ENCODE results near the gene PCDHGC3.
"Not testable (repeated sequence)": the region's sequence is repeated elsewhere in the genome, so short reads cannot be mapped to it uniquely, and the experiment has no call there.

PCDHGC3 gene

DNA sequence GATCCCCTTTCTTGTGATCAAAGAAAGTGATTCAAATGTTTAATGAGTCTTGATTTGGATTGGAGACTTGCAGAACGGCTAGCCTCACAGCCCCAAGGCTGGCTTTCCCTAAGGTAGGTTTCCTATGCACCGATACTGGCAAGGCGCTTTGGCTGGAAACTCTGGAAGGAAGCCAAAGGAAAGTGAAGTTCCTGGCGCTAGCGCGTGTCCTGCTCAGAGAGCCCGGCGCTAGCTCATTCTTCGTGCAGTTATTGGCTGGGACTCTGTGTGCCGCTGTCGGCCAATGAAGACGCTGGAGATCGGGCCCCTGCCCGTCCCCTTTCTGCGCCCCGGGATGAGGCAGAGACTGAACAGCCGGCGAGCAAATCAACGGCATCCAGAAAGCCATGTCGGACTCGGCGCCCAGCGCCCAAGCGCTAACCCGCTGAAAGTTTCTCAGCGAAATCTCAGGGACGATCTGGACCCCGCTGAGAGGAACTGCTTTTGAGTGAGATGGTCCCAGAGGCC, at the start of gene PCDHGC3:
PCDHGC3 (plus strand) TSS at position 342 of the 507 bp plus-strand sequence; CDS start at position 493, 151 bp downstream.
- no peak for DNase-seq (ENCODE audit: low read depth)

- DNase-seq (ENCODE audit: low read depth), result no peak
These were observed 47.9 kb upstream of the PCDHGC3 start for GRCh38 chr5:141427783-141428426.

DNA sequence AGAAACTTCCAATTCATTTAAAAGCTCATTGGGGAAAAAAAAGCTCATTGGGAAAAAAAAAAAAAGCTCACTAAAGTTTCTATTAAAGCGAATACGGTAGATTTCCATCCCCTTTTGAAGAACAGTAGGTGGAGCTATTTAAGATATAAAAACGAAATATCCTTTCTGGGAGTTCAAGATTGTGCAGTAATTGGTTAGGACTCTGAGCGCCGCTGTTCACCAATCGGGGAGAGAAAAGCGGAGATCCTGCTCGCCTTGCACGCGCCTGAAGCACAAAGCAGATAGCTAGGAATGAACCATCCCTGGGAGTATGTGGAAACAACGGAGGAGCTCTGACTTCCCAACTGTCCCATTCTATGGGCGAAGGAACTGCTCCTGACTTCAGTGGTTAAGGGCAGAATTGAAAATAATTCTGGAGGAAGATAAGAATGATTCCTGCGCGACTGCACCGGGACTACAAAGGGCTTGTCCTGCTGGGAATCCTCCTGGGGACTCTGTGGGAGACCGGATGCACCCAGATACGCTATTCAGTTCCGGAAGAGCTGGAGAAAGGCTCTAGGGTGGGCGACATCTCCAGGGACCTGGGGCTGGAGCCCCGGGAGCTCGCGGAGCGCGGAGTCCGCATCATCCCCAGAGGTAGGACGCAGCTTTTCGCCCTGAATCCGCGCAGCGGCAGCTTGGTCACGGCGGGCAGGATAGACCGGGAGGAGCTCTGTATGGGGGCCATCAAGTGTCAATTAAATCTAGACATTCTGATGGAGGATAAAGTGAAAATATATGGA, 45.2 kb upstream of the PCDHGC3 start, which contains the start of gene PCDHGA12:
PCDHGA12 (plus strand) TSS at position 176 of the 782 bp plus-strand sequence; CDS start at position 429, 253 bp downstream.
- no peak for DNase-seq (ENCODE audit: low read depth)

- DNase-seq (ENCODE audit: low read depth), result no peak
These were observed 44.5 kb upstream of the PCDHGC3 start for GRCh38 chr5:141431286-141431685.

GRCh38 chr5:141432308-141432707, 43.5 kb upstream of the PCDHGC3 start:
- DNase-seq (ENCODE audit: low read depth), result not testable (repeated sequence)

DNA sequence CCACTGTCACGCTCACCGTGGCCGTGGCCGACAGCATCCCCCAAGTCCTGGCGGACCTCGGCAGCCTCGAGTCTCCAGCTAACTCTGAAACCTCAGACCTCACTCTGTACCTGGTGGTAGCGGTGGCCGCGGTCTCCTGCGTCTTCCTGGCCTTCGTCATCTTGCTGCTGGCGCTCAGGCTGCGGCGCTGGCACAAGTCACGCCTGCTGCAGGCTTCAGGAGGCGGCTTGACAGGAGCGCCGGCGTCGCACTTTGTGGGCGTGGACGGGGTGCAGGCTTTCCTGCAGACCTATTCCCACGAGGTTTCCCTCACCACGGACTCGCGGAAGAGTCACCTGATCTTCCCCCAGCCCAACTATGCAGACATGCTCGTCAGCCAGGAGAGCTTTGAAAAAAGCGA, 43.0 kb upstream of the PCDHGC3 start:
- not testable (repeated sequence) for DNase-seq (ENCODE audit: low read depth)

GRCh38 chr5:141434006-141434405, 41.8 kb upstream of the PCDHGC3 start:
- no peak for DNase-seq (ENCODE audit: low read depth)

DNA sequence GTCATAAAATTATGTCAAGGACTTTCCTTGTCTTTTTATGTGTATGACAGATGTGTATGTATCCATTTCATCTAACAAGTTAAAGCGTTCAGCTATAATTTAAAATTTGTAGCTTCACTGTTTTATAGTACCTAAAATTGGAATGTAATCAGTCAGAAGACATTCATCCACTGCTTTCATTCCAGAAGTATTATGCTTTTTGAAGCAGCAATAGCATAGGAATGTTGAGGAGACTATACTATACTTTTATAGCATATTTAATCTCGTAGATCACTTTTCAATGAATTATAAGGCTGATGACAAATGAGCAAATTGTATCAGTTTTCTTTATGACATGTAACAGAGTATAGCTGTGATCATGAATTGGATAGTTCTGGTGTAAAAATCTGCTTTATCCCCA, 38.5 kb upstream of the PCDHGC3 start:
- no peak for DNase-seq (ENCODE audit: low read depth)

GRCh38 chr5:141439411-141440141, 36.2 kb upstream of the PCDHGC3 start:
- DNase-seq (ENCODE audit: low read depth), result no peak

GRCh38 chr5:141440341-141440740, 35.4 kb upstream of the PCDHGC3 start:
- no peak for DNase-seq (ENCODE audit: low read depth)

DNA sequence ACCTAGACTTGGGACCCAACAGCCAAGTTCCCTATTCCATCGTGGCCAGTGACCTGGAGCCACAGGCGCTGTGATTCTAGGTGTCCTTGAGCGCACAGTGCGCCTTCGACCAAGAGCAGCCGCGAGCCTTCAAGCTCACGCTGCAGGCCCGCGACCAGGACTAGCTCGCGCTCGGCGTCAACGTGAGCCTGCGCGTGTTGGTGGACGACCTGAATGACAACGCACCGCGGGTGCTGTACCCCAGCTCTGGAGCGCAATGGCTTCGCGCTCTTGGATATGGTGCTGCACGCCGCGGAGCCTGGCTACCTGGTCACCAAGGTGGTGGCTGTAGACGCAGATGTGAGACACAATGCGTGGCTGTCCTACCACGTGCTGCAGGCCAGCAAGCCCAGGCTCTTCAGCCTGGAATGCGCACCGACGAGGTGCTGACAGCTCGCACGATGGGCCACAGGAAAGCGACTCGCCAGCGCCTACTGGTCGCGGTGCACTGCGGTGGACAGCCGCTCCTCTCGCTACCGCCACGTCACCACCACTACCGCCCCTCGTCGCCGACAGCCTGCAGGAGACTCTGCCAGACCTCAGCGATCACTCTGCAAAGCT, 34.1 kb upstream of the PCDHGC3 start:
- DNase-seq (ENCODE audit: low read depth), result no peak

DNA sequence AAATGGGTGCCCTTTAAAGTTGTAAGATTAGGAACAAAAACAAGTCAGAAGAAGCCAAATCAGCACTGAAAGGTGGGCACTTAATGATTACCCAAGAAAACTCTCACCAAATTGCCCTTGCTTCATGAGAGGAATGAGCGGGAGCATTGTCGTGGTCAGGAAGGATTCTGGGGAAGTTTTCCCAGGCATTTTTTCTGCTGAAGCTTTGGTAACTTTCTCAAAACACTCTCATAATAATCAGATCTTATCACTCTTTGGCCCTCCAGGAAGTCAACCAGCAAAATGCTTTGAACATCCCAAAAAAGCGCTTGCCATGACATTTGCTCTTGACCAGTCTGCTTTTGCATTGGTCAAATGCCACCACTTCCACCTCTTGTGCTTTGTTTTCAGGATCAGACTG, 10.4 kb upstream of the PCDHGC3 start:
- DNase-seq (ENCODE audit: low read depth), result no peak

- DNase-seq (ENCODE audit: low read depth), result no peak
These were observed 556 bp downstream of the PCDHGC3 start for GRCh38 chr5:141476132-141476911.

- no peak for DNase-seq (ENCODE audit: low read depth)
These were observed 1.3 kb downstream of the PCDHGC3 start for GRCh38 chr5:141477044-141477575.

- no peak for DNase-seq (ENCODE audit: low read depth)
These were observed 2.0 kb downstream of the PCDHGC3 start for GRCh38 chr5:141477815-141478214.

- DNase-seq (ENCODE audit: low read depth), result no peak
These were observed 2.7 kb downstream of the PCDHGC3 start for GRCh38 chr5:141478321-141478945.

DNA sequence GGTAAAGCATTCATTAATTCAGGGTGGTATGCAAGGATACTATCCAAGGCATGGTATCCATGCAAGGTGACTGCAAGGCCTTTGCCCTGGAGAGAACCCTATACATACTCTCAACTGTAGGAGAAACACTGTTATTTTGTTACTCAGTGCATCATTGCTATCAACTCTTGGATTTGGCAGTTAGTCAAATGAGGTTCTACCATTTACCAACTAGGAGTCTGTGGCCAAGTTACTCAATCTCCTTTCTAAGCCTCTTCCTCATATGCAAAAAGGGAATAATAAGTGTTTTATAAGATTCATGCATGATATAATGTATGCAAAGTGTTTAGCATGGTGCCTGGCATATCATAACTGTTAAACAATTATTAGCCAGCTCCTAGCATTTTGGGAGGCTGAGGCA, 4.0 kb downstream of the PCDHGC3 start:
- no peak for DNase-seq (ENCODE audit: low read depth)

- no peak for DNase-seq (ENCODE audit: low read depth)
These were observed 8.1 kb downstream of the PCDHGC3 start for GRCh38 chr5:141483902-141484301.

GRCh38 chr5:141484310-141484640, 8.5 kb downstream of the PCDHGC3 start:
- no peak for DNase-seq (ENCODE audit: low read depth)

GRCh38 chr5:141484641-141485311, 9.0 kb downstream of the PCDHGC3 start, which contains the start of gene PCDHGC4:
Gene PCDHGC4 (plus strand): TSS chr5:141485030. CDS start chr5:141485174, 144 bp downstream.
- DNase-seq (ENCODE audit: low read depth), result no peak

Data from stimulated activated CD8-positive, alpha-beta memory T cell treated with anti-CD3 and anti-CD28 coated beads, Interleukin-4, amount 100 ng/mL, for 24 hours (primary cell).